ENCODE results near the gene TLCD3A.
"Not testable (repeated sequence)": the region's sequence is repeated elsewhere in the genome, so short reads cannot be mapped to it uniquely, and the experiment has no call there.

TLCD3A gene

GRCh38 chr17:750431-751037 lies 18.1 kb downstream of the TLCD3A start:
- DNase-seq, result no peak

- DNase-seq, result peak; percentile 44 to 51
These were observed 19.0 kb downstream of the TLCD3A start for GRCh38 chr17:751269-752001.

GRCh38 chr17:752002-752619 lies 19.7 kb downstream of the TLCD3A start, which contains the start of gene GEMIN4:
GEMIN4 (minus strand) TSS chr17:752264; CDS start chr17:752142, 122 bp downstream.
- peak; percentile 74 to 96 for DNase-seq

GRCh38 chr17:752620-753219 lies 20.3 kb downstream of the TLCD3A start:
- no peak for DNase-seq

- no peak for DNase-seq
These were observed 21.0 kb downstream of the TLCD3A start for GRCh38 chr17:753418-753817.

- DNase-seq, result not testable (repeated sequence)
These were observed 23.0 kb downstream of the TLCD3A start for GRCh38 chr17:755319-755961.

GRCh38 chr17:756010-756567 lies 23.7 kb downstream of the TLCD3A start:
- not testable (repeated sequence) for DNase-seq

- no peak for DNase-seq
These were observed 27.6 kb downstream of the TLCD3A start for GRCh38 chr17:759964-760363.

GRCh38 chr17:760371-760770 lies 28.0 kb downstream of the TLCD3A start:
- no peak for DNase-seq

- DNase-seq, result no peak
These were observed 34.7 kb downstream of the TLCD3A start for GRCh38 chr17:767076-767475.

GRCh38 chr17:773016-773415 lies 40.6 kb downstream of the TLCD3A start:
- DNase-seq, result no peak

- no peak for DNase-seq
These were observed 41.3 kb downstream of the TLCD3A start for GRCh38 chr17:773467-774312.

- DNase-seq, result no peak
These were observed 41.9 kb downstream of the TLCD3A start for GRCh38 chr17:774313-774584.

GRCh38 chr17:778096-778495 lies 45.7 kb downstream of the TLCD3A start:
- no peak for DNase-seq

GRCh38 chr17:781805-782731 lies 49.7 kb downstream of the TLCD3A start, which contains the start of the genes GLOD4 and MRM3:
GLOD4 (minus strand) TSS chr17:782280; CDS start chr17:782255, 25 bp downstream.
MRM3 (plus strand) TSS chr17:782353; CDS start chr17:782379, 26 bp downstream.
- DNase-seq, result peak; percentile 83 to 97

GRCh38 chr17:784143-784542 lies 51.7 kb downstream of the TLCD3A start:
- DNase-seq, result no peak

GRCh38 chr17:785901-786300 lies 53.5 kb downstream of the TLCD3A start:
- not testable (repeated sequence) for DNase-seq

GRCh38 chr17:787641-788221 lies 55.3 kb downstream of the TLCD3A start:
- DNase-seq, result no peak

GRCh38 chr17:788551-788950 lies 56.2 kb downstream of the TLCD3A start:
- no peak for DNase-seq

GRCh38 chr17:789160-789840 lies 56.9 kb downstream of the TLCD3A start:
- no peak for DNase-seq

Data from inflammatory macrophage treated with lipopolysaccharide for 1 hour (primary cell).